ENCODE data around the gene BOD1L1.
"Not testable (repeated sequence)": the region's sequence is repeated elsewhere in the genome, so short reads cannot be mapped to it uniquely, and the experiment has no call there.

BOD1L1 gene

DNA sequence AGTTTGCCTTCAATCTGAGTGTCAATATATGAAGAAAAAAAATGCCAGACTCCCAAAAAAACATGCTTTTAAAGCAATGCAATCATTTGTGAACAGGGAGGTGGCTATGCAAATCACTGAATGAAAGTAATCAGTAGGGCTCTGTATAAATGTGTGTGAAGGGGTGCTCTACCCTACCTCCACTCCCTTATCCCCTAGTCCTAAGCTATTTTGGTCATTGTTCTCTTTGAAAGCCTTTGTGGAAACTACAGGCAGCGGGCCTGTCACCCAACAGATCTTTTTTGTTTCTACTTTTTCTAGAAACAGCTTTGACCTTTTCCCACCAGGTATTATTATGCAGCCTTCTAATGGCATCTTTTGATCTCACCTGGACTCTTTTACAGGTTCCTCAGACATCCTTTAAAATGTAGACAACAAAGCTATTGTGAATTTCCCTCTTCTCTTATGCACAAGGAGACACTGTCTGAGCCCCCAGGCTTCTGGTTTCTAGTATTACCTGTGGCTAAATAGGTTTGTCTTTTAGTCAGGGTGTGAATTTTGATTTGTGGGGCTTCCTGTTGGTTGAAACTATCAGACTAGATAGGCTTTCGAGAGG, 9.2 kb downstream of the BOD1L1 start:
- DNase-seq: no peak

DNA sequence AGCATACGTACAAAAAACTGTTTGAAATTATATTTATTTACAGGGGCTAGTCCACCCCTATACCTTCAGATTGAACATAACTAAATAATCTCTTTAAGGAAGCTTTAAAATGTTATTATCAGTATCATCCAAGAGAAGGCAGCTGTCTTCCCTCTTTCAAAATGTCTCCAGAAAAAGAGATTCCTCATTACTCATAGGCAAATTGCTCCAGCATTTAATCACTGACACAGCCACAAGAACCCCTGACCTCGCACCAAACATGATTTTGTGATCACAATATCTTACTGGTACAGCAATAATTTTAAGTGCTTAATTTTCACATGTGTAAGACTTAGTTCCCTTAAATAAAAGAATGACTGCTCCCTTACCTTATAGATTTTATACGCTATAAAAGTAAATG, 9.7 kb downstream of the BOD1L1 start:
- no peak for DNase-seq

DNA sequence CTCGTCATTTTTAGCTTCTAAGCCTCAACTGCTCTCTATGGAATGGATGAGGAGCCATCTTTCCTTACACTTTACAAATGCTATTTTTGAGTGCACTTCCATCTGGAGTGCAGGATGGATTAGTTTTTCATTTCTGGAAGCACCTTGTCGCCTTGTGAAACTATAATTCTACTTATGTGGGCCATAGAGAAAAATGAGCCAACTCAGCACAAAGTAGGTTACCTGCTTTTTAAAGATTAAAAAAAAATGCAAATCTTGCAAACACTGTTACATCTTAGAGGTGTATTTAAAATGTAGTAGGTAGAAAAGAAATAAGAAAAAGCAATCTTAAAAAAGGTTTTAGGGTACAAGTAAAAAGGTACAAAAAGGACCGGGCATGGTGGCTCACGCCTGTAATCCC, 10.9 kb downstream of the BOD1L1 start:
- no peak for DNase-seq

DNA sequence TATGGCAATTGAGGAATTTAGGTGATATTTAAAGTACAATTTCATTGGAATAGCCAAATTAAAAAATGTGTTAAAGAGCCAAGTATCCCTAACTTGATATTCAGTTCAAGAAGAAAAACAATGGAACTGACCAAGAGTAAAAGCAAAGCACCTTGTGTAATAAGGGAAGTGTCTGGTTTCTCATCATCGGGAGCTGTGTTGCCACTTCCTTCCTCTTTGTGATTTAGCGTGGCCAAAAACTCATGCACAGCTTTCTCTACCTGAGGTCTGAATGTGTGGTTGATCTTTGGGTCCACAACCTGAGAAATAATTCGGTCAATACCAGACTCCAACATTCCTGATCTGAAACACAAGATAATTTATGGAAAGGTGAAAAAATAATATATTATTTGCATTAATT, 12.4 kb downstream of the BOD1L1 start:
- DNase-seq: no peak

DNA sequence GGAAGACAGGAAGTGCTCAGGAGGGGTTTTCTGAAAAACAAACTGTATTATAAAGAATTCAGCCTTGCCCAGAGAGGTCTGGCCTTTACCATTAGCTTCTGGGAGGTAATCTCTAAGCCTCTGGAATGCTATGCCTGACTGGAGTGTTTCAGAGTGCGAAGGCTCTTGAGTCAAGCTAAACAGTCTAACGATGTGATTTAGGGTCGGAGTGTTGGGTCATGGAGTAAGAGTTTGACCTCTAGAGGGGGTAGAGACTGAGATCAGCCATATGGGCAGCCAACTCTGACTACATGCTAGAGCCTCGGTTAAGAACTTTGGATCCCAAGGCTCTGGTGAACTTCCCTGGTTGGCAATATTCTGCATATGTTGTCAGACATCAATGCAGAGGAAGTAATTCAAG, 15.0 kb downstream of the BOD1L1 start:
- no peak for DNase-seq

DNA sequence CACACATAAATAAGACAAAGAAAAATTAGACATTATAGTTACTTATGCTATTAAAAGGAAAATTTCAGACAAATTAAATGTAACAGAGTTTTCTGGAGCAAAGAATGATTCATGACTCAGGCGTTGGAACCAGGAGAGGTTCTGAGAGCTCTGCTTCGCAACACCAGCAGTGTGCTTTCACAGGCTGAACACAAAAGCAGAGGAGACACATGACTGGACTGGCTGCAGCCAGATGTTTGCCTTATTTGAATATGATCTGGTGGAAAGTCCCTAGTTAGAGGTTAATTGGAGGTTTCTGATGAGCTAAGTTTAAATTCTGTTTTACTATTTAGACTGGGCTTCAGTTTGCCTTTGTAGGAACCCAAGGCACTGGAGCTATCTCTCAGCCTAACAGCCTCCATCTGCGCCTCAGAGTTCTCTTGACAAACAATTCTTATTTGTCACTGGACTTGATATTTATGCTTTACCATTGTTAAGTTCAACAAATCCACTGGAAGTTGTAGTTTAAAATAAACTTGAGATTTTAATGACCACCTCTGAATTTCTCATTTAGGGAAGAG, 16.2 kb downstream of the BOD1L1 start:
- no peak for DNase-seq

DNA sequence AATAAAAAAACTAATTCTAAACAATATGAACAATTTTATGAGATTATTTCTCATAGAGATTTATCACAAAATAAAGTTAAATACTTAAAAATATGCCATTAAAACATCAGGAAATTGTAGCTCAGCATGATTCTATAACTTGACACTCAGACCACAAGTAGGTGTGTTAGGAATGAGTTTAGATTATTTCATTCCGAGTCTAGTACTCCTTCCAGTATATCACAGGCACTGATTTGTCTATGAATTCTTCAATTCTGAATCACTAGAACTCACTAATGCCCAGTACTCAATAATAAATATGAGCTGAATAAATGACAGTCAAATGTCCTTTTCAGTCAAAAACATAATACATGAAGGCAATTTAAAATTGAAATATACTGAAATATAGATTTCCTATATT, 22.2 kb downstream of the BOD1L1 start:
- no peak for DNase-seq

DNA sequence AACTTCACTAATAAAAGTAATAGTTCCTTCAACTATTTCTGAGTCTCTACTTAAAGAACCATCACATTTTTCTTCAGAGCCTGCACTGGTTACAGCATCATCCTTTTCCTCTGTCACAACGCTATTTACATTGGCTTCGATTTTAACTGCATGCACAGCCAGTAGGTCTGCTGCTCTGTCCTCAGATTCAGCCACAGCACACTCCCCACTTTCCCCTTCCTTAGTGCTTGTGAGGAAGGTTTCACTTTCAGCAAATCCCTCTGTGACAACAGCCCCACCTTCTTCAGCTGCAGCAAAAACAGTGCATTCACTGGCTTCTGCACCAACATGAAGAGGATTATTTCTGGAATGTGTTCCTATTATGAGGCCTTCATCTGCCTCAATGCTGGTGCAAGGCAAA, 25.7 kb downstream of the BOD1L1 start:
- no peak for DNase-seq

DNA sequence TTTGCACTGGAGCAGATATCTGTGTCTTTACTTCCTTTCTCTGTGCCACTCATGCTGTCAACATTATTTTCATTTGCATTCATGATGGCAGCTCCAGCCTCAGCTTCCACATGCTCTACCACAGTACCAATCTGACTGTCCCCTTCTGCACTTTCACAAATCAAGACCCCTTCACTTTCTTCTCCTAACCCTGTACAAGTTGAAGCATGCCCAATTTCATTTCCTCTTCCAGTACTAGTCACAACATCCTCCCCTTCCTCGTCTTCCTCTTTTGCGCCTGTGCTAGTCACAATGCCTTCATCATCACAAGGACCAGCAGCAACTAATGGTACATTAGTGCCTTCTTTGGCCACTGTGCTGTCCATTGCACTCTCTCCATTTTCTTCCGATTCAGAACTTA, 26.5 kb downstream of the BOD1L1 start:
- no peak for DNase-seq

DNA sequence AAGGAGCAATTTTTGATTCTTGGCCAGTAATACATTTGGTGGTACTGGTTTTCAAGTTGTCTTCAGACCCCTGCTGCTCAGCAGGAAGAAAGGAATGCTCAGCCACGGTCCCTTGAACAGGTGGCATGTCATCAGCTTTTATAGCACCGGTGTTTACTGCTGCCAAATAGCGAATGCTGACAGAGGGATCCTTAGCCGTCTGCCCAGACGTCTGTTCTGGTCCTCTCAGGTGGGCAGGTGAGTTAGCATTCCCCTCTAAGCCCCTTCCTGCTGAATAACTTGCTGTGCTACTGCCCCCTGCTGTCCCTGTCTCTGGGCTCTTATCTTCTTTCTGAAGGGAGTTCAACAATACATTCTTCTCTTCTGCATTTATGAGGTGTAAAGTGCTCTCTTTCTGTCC, 28.4 kb downstream of the BOD1L1 start:
- no peak for DNase-seq

DNA sequence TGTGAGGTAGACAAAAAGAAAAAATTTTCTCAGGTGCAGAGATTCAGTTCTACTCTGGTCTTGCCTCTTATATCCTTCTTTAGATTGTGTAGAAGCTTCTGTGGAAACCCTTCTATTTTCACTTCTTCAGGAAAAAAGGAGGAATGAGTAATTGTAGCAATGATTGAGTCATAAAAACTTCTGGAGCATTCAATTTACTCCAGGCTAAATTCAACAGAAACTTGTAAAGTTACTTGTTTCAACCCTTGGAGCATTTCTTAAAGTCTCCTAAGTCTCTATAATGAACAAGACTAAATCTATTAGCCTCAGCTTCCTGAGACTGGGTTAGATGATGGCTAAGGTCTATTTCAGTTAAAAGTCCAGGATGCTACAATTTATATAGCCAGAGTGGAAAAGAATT, 29.9 kb downstream of the BOD1L1 start:
- no peak for DNase-seq

DNA sequence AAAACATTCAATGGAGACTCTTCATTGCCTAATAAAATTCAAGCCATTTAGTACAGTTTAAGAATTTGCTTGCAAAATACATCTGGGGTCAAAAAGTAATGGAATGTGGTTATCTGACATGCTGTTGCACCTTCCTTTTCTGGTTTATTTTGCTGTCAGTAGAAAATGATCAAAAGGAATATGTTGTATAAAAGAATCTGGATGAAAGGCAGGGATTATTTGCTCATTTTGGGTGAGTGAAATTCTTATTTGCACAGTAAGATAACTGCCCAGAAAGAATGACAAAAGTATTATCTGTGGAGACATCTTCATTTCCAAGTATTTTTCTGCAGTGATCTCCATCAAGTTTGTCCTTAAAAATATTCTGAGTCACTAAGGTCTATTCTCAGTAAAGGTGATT, 30.4 kb downstream of the BOD1L1 start:
- DNase-seq: no peak

DNA sequence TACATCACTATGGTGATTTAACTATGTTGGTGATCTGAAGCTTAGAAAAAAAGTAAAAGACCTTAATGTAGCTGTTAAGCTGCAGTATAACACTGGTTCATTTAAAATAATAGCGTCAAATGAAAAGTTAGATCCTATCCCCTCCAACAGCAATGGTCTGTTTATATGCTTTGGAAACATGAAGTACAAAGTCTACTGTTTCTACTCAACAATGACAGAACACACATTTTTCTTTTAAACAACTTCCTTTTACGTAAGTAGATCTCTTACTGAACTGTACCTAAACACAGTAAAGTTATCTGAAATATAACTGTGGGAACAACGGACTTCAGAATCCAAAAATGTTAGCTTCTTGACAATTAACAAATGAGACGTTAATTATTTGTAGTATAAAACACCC, 35.3 kb downstream of the BOD1L1 start:
- DNase-seq: no peak

DNA sequence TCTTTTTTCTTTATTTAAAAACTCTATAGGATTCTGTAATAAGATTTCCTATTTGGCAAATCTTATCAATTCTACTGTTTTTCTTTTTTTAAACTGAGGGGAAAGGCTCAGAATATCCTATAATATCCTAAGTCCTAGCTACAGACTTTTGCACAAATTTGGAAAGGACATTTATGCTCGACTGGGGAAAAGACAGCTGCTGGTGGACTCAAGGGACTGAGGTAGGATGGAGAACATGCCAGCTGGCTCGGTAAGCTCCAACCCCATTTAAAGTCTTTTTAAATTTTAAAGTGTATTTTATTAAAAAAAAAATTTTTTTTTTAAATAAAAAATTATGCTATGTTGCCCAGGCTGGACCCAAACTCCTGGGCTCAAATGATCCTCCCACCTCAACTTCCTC, 36.8 kb downstream of the BOD1L1 start:
- DNase-seq: no peak

DNA sequence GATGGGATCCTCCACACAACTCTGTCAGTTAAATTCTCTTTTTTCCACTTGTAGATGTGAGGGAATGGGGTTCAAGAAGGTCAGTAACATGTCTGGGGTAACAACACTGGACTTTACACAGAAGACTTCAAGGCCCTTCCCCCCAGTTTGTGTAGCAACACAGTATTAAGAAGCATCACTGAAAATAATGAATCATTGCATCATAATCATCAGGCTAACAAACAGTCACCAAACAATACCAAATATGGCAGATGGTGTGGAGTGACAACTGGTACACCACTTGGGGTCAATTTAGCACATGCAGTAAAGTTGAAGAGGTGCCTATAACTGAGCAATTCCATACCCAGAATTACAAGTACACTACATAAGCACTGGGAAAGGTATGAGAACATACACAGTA, 38.6 kb downstream of the BOD1L1 start:
- no peak for DNase-seq

DNA sequence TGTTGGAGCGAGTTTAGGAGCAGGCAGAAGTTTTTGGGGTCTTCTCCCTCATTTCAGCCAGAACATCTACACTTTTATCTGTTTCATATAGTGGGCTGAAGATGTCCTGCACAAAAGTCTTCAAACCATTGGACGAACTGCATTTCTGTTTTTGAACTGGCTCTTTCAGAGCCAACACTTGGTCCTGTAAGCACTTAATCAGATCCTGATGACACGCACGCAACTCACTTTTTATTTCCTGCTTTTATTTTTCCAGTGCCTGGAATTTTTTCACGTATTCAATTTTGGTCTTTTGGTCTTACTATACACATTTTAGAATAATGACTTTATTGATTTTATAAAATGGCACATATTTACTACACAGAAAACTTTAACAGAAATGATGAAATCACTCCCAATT, 43.0 kb downstream of the BOD1L1 start:
- no peak for DNase-seq

DNA sequence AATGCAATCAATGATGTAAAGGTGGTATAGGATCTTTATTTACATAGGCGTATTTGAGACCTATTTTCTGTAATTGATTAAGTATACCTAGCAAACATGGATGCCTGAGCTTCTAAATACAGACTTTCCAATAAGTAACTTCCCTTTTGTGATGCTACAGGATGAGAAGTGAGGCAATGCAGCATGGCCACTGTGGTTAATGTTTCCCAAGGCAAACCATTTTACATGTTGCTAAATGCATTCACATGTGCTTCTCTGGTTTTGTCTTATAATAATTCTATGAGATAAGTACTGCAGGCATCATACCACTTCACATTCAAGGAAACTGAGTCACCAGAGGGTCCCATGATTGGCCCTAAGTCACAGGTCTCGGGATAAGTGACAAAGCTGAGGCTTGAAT, 47.5 kb downstream of the BOD1L1 start:
- no peak for DNase-seq

DNA sequence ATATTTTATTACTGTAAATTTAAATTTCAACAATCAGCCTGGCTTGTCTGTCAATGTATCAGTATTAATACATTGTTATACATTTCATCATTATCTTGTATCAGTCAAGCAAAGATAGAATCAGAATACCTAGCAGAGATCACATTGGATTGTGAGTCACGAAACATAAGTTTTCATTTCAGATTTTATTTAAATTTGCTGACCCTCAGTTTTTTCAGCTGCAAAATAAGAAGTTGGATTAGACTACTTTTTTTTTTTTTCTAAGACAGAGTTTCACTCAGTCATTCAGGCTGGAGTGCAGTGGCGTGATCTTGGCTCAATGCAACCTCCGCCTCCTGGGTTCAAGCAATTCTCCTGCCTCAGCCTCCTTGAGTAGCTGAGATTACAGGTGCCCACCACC, 49.9 kb downstream of the BOD1L1 start:
- DNase-seq: no peak

DNA sequence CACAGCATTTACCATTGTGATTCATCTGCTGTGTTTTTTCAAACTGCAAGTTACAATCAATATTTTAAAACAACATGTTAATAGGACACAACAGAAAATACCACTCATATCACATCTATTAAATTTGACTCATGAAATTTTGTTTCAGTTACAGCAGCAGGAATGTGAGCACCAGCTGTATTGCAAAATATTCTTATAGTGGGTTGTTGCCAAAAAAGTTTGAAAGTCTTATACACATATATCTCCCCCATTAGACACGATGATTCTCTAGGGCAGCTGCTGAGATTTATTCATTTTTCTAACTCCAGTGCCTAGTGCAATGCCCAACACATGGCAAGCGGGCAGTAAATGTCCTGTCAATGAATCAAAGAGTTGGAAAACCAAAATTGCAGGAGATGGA, 56.6 kb downstream of the BOD1L1 start:
- no peak for DNase-seq

DNA sequence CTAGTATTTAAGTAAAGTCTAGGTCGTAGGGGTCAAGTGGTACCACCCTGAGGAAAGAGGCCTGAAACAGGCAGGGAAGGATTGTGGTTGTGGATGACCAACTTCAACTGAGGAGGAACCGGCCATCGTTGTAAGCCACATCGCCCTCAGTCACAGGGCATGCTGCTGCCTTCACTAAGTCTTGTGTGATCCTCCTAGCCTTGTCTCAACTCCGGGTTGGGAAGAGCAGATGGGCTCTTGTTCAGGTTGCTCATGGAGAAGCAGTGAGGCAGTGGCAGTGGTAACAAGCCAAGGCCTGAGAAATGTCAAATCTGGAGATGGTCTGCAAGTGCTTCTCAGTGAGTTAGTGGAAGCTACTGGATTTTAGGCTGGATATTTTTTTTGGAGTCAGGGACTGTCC, 60.4 kb downstream of the BOD1L1 start:
- no peak for DNase-seq

DNA sequence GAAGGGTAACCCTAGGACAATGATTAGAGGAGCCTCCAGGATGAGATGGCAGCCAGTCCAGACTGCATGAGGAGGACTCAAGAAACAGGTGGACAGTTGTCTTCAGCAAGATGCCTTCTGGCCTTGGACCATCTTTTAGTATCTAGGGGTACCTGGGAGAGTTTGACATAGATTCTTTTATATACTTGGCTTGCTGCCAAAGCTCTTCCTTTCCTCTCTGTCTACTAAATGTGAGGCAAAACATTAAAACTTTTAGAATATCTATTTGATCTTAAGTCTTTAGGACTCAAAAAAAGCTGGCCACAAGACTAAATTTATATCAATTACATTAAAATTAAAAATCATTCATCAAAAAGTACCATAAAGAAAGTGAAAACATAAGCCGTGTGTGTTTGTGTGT, 64.6 kb downstream of the BOD1L1 start:
- DNase-seq: no peak

DNA sequence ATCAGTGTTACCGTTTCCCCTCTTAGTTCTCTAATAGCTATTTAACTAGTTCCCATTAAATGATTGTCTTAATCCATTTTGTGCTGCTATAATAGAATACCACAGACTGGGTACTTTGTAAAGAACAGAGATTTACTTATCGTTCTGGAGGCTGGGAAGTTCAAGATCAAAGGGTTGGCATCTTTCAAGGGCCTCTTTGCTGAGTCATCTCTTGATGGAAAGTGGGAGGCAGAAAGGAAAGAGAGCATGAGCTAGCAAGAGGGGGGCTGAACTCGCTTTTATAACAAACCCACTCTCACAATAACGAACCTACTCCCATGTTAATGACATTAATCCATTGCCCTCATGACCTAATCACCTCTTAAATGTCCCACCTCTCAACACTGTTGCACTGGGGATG, 65.9 kb downstream of the BOD1L1 start:
- DNase-seq: no peak

DNA sequence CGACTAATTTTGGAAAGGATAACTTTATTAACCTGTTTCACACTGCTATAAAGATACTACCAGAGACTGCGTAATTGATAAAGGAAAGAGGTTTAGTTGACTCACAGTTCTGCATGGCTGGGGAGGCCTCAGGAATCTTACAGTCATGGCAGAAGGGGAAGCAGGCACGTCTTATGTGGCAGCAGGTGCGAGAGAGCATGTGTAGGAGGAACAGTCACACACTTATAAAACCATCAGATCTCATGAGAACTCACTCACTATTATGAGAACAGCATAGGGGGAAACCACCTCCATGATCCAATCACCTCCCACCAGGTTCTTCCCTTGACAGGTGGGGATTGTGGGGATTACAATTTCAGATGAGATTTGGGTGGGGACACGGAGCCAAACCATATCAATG, 67.4 kb downstream of the BOD1L1 start:
- not testable (repeated sequence) for DNase-seq

DNA sequence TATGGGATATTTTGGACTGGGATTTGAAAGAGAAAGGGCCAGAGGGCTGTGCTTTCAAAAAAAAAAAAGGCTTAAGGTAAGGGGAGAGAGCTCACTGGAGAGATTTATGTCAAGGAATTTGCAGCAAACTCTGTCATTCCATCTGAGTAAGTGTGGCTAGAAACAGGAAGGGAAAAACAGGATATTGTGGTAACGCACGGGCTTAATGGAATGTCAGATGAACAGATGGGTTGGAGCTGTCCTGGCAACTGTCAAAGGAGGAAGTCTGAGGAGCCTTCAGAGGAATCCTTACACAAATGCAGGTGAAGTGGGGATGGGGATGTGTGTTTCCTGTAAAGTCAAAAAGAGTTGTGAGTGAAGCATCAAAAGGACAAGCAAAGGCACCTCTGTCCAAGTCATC, 68.1 kb downstream of the BOD1L1 start:
- no peak for DNase-seq

DNA sequence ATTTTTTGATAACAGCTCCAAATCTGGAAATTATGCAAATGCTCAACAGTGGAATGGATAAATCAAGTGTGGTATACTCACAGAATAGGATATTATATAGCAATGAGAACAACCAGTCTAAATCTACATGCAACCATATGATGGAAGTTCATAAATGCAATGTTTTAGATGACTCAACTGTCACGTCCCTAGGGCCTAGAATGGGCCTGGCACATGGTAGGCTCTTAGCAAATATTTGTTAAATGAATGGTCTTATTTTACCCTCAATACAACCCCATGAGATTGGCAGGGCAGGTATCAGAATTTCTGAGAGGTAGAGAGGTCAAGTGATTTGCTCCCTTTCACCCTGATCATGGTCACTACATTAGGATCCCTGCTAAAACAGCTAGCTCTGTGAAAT, 68.6 kb downstream of the BOD1L1 start:
- DNase-seq: no peak

DNA sequence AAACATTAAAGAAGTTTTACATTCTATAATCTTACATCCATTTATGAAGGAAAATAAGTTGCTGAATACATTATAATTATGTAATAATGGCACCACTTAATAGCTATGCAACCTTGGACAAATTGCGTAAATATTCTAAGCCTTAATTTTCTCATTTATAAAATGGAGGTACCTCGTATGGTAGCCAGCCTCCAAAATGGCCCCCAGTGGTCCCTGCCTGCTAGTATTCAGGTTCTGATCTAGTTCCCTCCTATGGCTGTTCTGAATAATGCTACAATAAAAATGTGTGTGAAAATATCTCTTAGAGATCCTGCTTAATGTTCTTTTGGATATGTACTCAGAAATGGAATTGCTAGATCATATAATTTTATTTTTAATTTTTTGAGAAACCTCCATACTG, 72.2 kb downstream of the BOD1L1 start:
- no peak for DNase-seq
